Hematopoietic multipotent progenitor cell treated with erythropoietin and hydrocortisone succinate and interleukin-3 and kit ligand, for 15 days (in vitro differentiated cells): Measurements from ENCODE around the gene ILF2.

Source experiments
- DNase-seq: peaks from one replicate; pipeline ENCODE4 v3.0.0-alpha.2; 2015; ENCODE audit warnings: low spot score

Gene ILF2

GRCh38 chr1:153627715-153628626 lies 42.8 kb downstream of the ILF2 start, which contains the start of gene S100A1:
Gene S100A1 (plus strand): TSS chr1:153628434. CDS start chr1:153630522, 2,088 bp downstream.
- no peak for DNase-seq

- DNase-seq = no peak
Measured at GRCh38 chr1:153626904-153627714, 43.7 kb downstream of the ILF2 start, which contains the start of gene S100A13. Gene S100A13 (minus strand): TSS chr1:153627505. CDS start chr1:153626472, 1,033 bp downstream.

- DNase-seq = no peak
Measured at GRCh38 chr1:153626477-153626903, 44.3 kb downstream of the ILF2 start.

GRCh38 chr1:153624965-153625611 lies 45.7 kb downstream of the ILF2 start:
- no peak for DNase-seq

GRCh38 chr1:153623101-153623500 lies 47.7 kb downstream of the ILF2 start:
- DNase-seq = no peak

GRCh38 chr1:153619171-153619570 lies 51.6 kb downstream of the ILF2 start:
- no peak for DNase-seq

DNA sequence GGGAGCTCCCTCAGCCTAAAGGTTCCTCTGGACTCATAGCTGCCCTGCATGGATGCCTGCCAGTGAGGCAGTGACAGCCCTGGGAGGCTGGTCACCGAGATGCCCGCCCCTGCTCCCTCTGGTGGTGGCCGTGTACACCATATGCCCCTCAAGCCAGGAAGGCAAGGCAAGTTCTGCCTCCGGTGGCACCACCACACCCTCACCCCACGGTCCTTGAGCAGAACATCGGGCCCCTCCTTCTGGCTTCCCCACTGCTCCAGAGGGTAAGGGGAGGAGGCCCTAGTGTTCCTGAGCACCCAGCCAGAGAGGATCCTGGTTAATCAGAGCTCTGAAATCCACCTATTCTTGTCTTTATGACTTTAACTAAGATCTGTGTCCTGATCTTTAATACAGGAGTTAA lies 53.1 kb downstream of the ILF2 start:
- DNase-seq = no peak

- no peak for DNase-seq
Measured at GRCh38 chr1:153616917-153617311, 53.9 kb downstream of the ILF2 start.

DNA sequence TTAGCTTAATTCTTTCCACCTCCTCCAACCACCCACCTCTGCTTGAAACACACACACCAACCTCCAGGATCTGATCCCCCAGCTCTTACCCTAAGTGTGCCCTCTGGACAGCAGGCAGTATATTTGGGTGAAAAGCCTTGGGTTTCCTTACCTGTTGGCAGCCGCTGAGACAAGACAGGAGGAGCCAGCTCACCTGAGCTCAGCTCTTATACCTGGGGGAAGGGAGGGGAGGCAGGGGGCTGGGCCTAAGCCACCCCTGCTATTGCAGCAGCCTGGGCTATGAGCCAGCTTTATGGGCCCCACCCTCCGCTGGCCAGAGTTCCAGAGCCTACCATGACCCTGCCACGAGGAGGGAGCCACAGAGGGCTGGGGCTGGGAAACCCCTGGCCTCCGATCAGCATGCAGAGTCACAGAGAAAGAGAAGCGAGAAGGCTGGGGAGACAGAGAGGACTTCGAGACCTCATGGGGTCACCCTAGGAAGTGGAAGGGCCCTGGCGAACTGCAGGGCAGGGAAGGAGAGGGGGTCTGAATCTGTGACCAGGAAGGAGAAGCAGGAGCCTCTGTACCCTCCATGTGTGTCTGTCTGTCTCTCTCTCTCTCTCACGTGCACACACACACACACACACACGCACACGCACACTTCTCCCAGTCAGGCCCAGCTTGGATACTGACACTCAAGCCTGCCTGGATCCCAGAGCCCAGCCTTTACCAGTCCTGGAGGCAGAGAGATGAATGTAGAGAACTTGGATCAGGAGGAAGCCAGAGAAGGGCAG lies 54.5 kb downstream of the ILF2 start, which contains the start of gene S100A14:
Gene S100A14, minus strand, starts transcription at position 182 of the 773 bp plus-strand sequence. CDS start 467 bp downstream, outside the sequence.
- DNase-seq = peak; percentile 31

DNA sequence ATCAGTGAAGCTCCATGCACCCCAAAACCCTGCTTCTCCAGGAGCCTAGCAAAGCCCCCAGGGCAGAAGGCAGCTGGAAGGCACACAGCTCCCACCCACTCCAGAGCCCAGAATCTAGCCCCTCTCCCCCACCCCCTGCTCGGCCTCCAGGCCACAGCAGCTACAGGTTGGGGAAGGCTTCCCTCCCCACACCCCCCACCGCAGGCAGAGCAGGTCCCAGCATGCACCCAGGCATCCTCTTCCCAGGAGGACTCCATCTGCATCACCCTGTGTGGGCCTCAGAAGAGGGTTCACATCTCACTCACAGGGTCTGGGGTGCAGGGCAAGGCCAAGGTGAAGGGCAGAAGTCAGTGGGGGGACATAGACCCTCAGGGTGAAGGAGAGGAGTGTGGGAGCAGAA lies 55.4 kb downstream of the ILF2 start:
- no peak for DNase-seq

DNA sequence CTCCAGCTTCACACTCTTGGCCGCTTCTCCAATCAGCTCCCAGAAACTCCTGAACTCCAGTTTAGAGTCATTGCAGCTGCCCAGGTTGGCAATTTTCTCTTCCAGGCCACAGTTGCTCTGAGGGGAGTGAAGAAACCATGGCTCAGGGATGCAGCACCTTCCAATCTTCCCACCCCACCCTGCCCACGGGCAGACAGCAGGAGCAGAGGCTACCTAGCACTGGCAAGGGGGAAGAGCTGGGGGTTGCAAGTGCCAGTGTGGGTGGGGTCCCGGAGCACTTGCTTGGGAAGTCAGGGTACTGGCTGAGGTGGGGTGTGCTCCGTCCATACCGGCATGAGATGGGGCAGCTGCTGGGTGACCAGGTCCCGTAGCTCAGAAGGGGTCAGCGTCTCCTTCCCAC lies 55.9 kb downstream of the ILF2 start:
- DNase-seq = no peak

- DNase-seq = no peak
Measured at GRCh38 chr1:153614189-153614900, 56.4 kb downstream of the ILF2 start.

- DNase-seq = no peak
Measured at GRCh38 chr1:153613406-153613805, 57.4 kb downstream of the ILF2 start.

DNA sequence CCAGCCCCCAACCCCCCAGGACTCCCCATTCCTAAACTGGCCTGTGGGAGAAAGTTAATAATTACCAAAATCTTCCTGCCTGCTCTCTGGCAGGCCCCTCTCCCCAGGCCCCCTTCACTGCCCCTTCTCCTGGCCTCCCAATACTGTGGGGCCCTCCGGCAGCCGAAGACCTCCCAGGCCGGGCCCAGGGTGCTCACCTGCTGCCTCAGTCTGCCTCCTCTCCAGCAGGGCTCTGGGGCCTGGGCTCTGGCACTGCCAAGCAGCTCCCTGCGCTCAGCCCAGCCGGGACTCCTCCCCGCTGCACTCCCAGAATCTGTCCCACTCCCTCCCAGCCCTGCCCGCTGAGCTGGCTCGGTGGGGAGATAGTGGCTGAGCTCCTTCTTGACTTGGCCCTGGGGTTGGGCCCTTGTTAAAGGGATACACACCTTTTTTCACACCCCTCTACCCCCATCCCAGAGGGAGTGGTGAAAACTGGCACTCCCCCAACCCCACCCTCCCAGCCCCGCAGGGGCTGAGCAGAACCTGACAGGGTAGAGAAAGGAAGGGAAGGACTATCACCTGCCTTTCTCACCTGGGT lies 58.0 kb downstream of the ILF2 start, which contains the start of gene S100A16:
Gene S100A16, minus strand, starts transcription at position 383 of the 577 bp plus-strand sequence. CDS start 4,986 bp downstream, outside the sequence.
- DNase-seq = no peak

- DNase-seq = no peak
Measured at GRCh38 chr1:153612111-153612754, 58.6 kb downstream of the ILF2 start.
